ENCODE results near the gene C11orf86.

- TF ChIP-seq CTCF (IDR thresholded peaks at IDR 0.05), result no peak
- no peak for TF ChIP-seq IRF2 (CRISPR knock-in tag; IDR thresholded peaks at IDR 0.05; ENCODE audit: borderline replicate concordance, low read depth)
- no peak for TF ChIP-seq RELA (CRISPR knock-in tag; IDR thresholded peaks at IDR 0.05; ENCODE audit: borderline replicate concordance)
- TF ChIP-seq USF1 (CRISPR knock-in tag; IDR thresholded peaks at IDR 0.05), result no peak
- no peak for TF ChIP-seq NR2C2 (CRISPR knock-in tag; IDR thresholded peaks at IDR 0.05)
- TF ChIP-seq ELF4 (CRISPR knock-in tag; IDR thresholded peaks at IDR 0.05; ENCODE audit: low read depth), result no peak
- TF ChIP-seq MLX (CRISPR knock-in tag; IDR thresholded peaks at IDR 0.05), result no peak
- no peak for TF ChIP-seq ZNF317 (CRISPR knock-in tag; IDR thresholded peaks at IDR 0.05; ENCODE audit: borderline replicate concordance, low read depth)
- TF ChIP-seq PRDM15 (CRISPR knock-in tag; IDR thresholded peaks at IDR 0.05), result no peak
- no peak for TF ChIP-seq FOXP4 (CRISPR knock-in tag; IDR thresholded peaks at IDR 0.05)
- no peak for TF ChIP-seq GABPB1 (CRISPR knock-in tag; IDR thresholded peaks at IDR 0.05)
These were observed 3.6 kb upstream of the C11orf86 start for GRCh38 chr11:66971488-66971887.
